Bronchial epithelial cell (primary cell): ENCODE results near the gene CMC4. TPM values are rescaled to one million over a fixed set of nuclear protein-coding genes. Genes with fewer than 3 reads are reported as not detected.

Source experiments
- DNase-seq: peaks from one replicate; pipeline ENCODE4 v3.0.0-alpha.2; 2010; ENCODE audit warnings: low read depth
- FAIRE-seq: peaks from 2 replicates; lab custom pipeline; 2011; peaks lifted over from hg19 to GRCh38; lab: Jason Lieb, UNC
- H3K27me3 ChIP-seq: 2 replicates; pipeline ENCODE4 v1.5.1; 2011; ENCODE audit warnings: low read length; ENCODE audit not compliant: control insufficient read depth, insufficient read depth
- H3K36me3 ChIP-seq: 2 replicates; pipeline ENCODE4 v1.5.1; 2011; ENCODE audit warnings: low read length; ENCODE audit not compliant: control insufficient read depth, insufficient read depth
- H3K4me3 ChIP-seq: 2 replicates; pipeline ENCODE4 v1.5.1; 2011; ENCODE audit warnings: mild to moderate bottlenecking, low read depth, low read length, control low read depth
- CTCF ChIP-seq: IDR thresholded peaks from 2 replicates; pipeline ENCODE4 v1.5.1; 2011; ENCODE audit warnings: mild to moderate bottlenecking, moderate library complexity, low read length, control low read depth, inconsistent platforms; ENCODE audit not compliant: insufficient read depth, severe bottlenecking
- total RNA-seq: library from RNA; depleted of rRNA; stranded (reverse); fragments of >200 nt; gene quantifications from 2 replicates; pipeline ENCODE4 v1.2.1, GENCODE V29; 2014

CMC4 gene
- total RNA-seq, 1 donor from 2014 or later, result 16.1 TPM

- FAIRE-seq, result peak; percentile 62
- TF ChIP-seq CTCF, result peak; percentile 72
- Histone ChIP-seq H3K36me3 (peaks cover 3% of the 10 kb centered on the region), H3K4me3 (no peak overlapping the region), H3K27me3 (no peaks in the 10 kb centered on the region)
- DNase-seq, result peak; percentile 60
Measured at GRCh38 chrX:155056877-155057792, 13.8 kb downstream of the CMC4 start.

- H3K36me3 ChIP-seq, result peaks cover 3% of the 10 kb centered on the region
- no peaks in the 10 kb centered on the region for H3K27me3 ChIP-seq
- no peak overlapping the region for H3K4me3 ChIP-seq
- no peak for TF ChIP-seq CTCF
- DNase-seq (no peak), FAIRE-seq (no peak)
Measured at GRCh38 chrX:155056471-155056870, 14.5 kb downstream of the CMC4 start.

- TF ChIP-seq CTCF, result no peak
- peaks cover 3% of the 10 kb centered on the region for H3K36me3 ChIP-seq
- no peak overlapping the region for H3K4me3 ChIP-seq
- DNase-seq (no peak), FAIRE-seq (no peak)
- H3K27me3 ChIP-seq, result no peaks in the 10 kb centered on the region
Measured at GRCh38 chrX:155055494-155055893, 15.4 kb downstream of the CMC4 start.

- TF ChIP-seq CTCF, result no peak
- Histone ChIP-seq H3K27me3 (no peaks in the 10 kb centered on the region), H3K4me3 (no peak overlapping the region), H3K36me3 (no peaks in the 10 kb centered on the region)
- DNase-seq, result no peak
- peak; percentile 55 for FAIRE-seq
Measured at GRCh38 chrX:155054255-155054654, 16.7 kb downstream of the CMC4 start.

GRCh38 chrX:155053656-155054055 is 17.3 kb downstream of the CMC4 start:
- H3K4me3 ChIP-seq, result no peak overlapping the region
- TF ChIP-seq CTCF, result no peak
- no peaks in the 10 kb centered on the region for H3K27me3 ChIP-seq
- no peaks in the 10 kb centered on the region for H3K36me3 ChIP-seq
- DNase-seq (no peak), FAIRE-seq (no peak)
